ENCODE results near the gene SCN8A.

GRCh38 chr12:51850081-51850964 lies 259.3 kb downstream of the SCN8A start:
- TF ChIP-seq ESRRA (IDR thresholded peaks at IDR 0.05; ENCODE audit: borderline replicate concordance, low read length) (no peak), JUN (IDR thresholded peaks at IDR 0.05) (no peak), CEBPB (IDR thresholded peaks at IDR 0.05) (no peak), TP53 (CRISPR knock-in tag; IDR thresholded peaks at IDR 0.05) (no peak), POLR2A (IDR thresholded peaks at IDR 0.05; ENCODE audit: low read length) (no peak)

Data from A549 (cell line).